Fibroblast of lung (primary cell): Measurements from ENCODE around the gene ZNF318. TPM values are rescaled to one million over a fixed set of nuclear protein-coding genes. Genes with fewer than 3 reads are reported as not detected.

Experiments used
- DNase-seq, 2 donors: peaks; one replicate each; pipeline versions ENCODE4 v3.0.0 to v3.0.0-alpha.2; 2010; ENCODE audit warnings: low read depth in 2 of 2
- H2AFZ ChIP-seq: 2 replicates; pipeline ENCODE4 v1.5.1; 2012; ENCODE audit warnings: low read length, control low read depth, inconsistent platforms
- H3K27ac ChIP-seq: 2 replicates; pipeline ENCODE4 v1.5.1; 2011; ENCODE audit warnings: low read length, control low read depth; ENCODE audit not compliant: insufficient read depth
- H3K27me3 ChIP-seq: 2 replicates; pipeline ENCODE4 v1.5.1; 2011; ENCODE audit warnings: mild to moderate bottlenecking, low read length; ENCODE audit not compliant: control insufficient read depth, insufficient read depth
- H3K36me3 ChIP-seq: 2 replicates; pipeline ENCODE4 v1.5.1; 2011; ENCODE audit warnings: low read length; ENCODE audit not compliant: control insufficient read depth, insufficient read depth
- H3K4me1 ChIP-seq: 2 replicates; pipeline ENCODE4 v1.5.1; 2011; ENCODE audit warnings: low read length; ENCODE audit not compliant: control insufficient read depth, insufficient read depth; ENCODE audit errors: extremely low read depth
- H3K4me2 ChIP-seq: 2 replicates; pipeline ENCODE4 v1.5.1; 2011; ENCODE audit warnings: low read length, control low read depth; ENCODE audit not compliant: insufficient read depth; ENCODE audit errors: extremely low read depth
- H3K4me3 ChIP-seq, 4 experiments: fragments of 200-600 bp in 1 of 4; sonication (generic) in 1 of 4; replicated peaks in 1 of 4; 2 replicates each; pipeline ENCODE4 v1.5.1; 2011 to 2016; ENCODE audit warnings: low read length in 4 of 4, low read depth in 3 of 4, mild to moderate bottlenecking in 3 of 4, control low read depth in 2 of 4, inconsistent platforms in 1 of 4, mixed read lengths in 1 of 4; ENCODE audit not compliant: insufficient read depth in 1 of 4; ENCODE audit errors: control extremely low read depth in 1 of 4
- H3K79me2 ChIP-seq: 2 replicates; pipeline ENCODE4 v1.5.1; 2012; ENCODE audit warnings: mild to moderate bottlenecking, low read length, inconsistent platforms; ENCODE audit not compliant: control insufficient read depth, insufficient read depth
- H3K9ac ChIP-seq: 2 replicates; pipeline ENCODE4 v1.5.1; 2011; ENCODE audit warnings: mild to moderate bottlenecking, low read length, control low read depth; ENCODE audit not compliant: insufficient read depth
- H3K9me3 ChIP-seq: 2 replicates; pipeline ENCODE4 v1.5.1; 2012; ENCODE audit warnings: low read depth, low read length; ENCODE audit not compliant: control insufficient read depth, insufficient read depth
- H4K20me1 ChIP-seq: 2 replicates; pipeline ENCODE4 v1.5.1; 2011; ENCODE audit warnings: low read length; ENCODE audit not compliant: control insufficient read depth, insufficient read depth; ENCODE audit errors: extremely low read depth
- EZH2 ChIP-seq: IDR thresholded peaks from 2 replicates; pipeline ENCODE4 v1.5.1; 2012; ENCODE audit warnings: low read length, control low read depth, mild to moderate bottlenecking; ENCODE audit errors: missing control alignments
- polyA plus RNA-seq, 2 donors: library from polyadenylated mRNA; depleted of rRNA in 1 of 2; stranded (reverse) in 1 of 2; unstranded in 1 of 2; fragments of >200 nt; gene quantifications; 2 replicates each; pipeline ENCODE4 v1.2.1, GENCODE V29; 2011 to 2012; ENCODE audit warnings: missing spikeins in 1 of 2
- total RNA-seq: library from RNA; depleted of rRNA; stranded (reverse); fragments of >200 nt; gene quantifications from 2 replicates; pipeline ENCODE4 v1.2.1, GENCODE V29; 2014
- TF ChIP-seq, protein P1 (sequence below), 2 donors: IDR thresholded peaks in 1 of 2; conservative IDR thresholded peaks in 1 of 2; 1 replicate in 1 of 2; 2 replicates in 1 of 2; pipeline ENCODE4 v1.5.1; 2011 to 2012; ENCODE audit warnings: low read length in 2 of 2, control low read depth in 1 of 2, inconsistent platforms in 1 of 2, low read depth in 1 of 2, mild to moderate bottlenecking in 1 of 2

ZNF318 gene
- total and polyA plus RNA-seq, 2 donors (not counting 1 experiment from before 2014, with no cell fraction given), result 6.1 to 8.6 TPM

DNA sequence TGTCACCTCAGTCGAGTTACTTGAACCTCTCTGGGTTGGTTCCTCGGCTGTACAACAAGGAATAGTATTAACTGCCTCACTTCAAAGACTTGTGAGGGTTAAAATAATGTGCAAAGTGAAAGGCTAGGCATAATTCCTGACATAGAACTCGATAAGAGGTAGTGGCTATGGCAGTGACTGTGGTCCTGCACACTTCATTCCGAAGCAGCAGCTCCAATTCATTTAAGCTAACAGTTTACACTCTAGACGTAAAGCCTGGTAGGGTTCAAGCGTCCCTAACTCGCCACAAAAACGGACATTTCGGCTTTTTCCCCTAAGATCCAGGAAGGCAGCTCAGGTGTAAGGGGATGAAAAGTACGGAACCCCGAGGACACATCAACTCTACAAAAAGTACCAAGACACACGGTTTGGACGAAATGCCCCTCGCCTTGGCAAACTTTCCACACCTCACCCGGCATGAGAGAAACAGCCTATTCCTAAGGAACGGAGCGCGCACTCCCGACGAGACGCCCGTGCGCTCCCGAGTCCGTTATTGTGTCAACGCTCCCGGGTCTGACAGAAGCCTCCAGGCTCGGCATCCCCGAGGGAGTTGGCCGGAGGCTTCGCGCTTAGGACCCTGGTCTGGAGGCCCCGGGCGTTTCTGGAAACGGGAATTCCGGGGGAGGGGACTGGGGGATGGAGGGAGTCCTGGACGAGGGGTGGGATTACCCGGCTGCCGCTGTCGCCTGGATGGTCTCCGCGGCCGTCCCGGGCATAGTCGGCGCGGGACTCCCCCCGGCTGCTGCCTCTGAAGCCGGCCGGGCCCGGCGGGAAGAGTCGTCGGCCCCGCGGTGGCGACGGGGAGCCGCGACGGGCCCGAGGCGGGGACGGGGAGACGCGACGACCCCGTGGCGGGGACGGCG lies 937 bp downstream of the ZNF318 start:
- peak; percentile 37 to 40 for DNase-seq

GRCh38 chr6:43367245-43367984 lies 2.0 kb downstream of the ZNF318 start:
- Histone ChIP-seq H3K9ac (no peak overlapping the region), H2AFZ (no peak overlapping the region), H3K4me2 (peak overlapping the region; percentile 40), H3K79me2 (peaks cover 11% of the 10 kb centered on the region), H3K27ac (no peak overlapping the region), H3K4me3 (peak overlapping the region in 2 of 4 experiments; percentile 69 to 81), H3K36me3 (no peaks in the 10 kb centered on the region), H3K9me3 (no peaks in the 10 kb centered on the region), H4K20me1 (no peaks in the 10 kb centered on the region), H3K4me1 (peaks cover 4% of the 10 kb centered on the region), H3K27me3 (no peaks in the 10 kb centered on the region)
- no peak for TF ChIP-seq EZH2
- TF ChIP-seq, protein P1, sequence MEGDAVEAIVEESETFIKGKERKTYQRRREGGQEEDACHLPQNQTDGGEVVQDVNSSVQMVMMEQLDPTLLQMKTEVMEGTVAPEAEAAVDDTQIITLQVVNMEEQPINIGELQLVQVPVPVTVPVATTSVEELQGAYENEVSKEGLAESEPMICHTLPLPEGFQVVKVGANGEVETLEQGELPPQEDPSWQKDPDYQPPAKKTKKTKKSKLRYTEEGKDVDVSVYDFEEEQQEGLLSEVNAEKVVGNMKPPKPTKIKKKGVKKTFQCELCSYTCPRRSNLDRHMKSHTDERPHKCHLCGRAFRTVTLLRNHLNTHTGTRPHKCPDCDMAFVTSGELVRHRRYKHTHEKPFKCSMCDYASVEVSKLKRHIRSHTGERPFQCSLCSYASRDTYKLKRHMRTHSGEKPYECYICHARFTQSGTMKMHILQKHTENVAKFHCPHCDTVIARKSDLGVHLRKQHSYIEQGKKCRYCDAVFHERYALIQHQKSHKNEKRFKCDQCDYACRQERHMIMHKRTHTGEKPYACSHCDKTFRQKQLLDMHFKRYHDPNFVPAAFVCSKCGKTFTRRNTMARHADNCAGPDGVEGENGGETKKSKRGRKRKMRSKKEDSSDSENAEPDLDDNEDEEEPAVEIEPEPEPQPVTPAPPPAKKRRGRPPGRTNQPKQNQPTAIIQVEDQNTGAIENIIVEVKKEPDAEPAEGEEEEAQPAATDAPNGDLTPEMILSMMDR (conservative IDR thresholded peaks at IDR 0.05 in 1 of 2, IDR thresholded peaks at IDR 0.05 in 1 of 2; ENCODE audit: low read depth in 1 of 2, low read length in 2 of 2), result no peak
- no peak for DNase-seq

More for the DNA sequence above, 937 bp downstream of the ZNF318 start:
- Histone ChIP-seq H3K9me3 (no peaks in the 10 kb centered on the region), H3K27me3 (no peaks in the 10 kb centered on the region), H2AFZ (peak overlapping the region; percentile 82), H3K27ac (peak overlapping the region; percentile 43), H3K79me2 (peaks cover 11% of the 10 kb centered on the region), H4K20me1 (no peaks in the 10 kb centered on the region), H3K4me3 (peak overlapping the region; percentile 69 to 86 (median 84)), H3K4me2 (peak overlapping the region; percentile 91), H3K9ac (peak overlapping the region; percentile 67), H3K4me1 (peaks cover 4% of the 10 kb centered on the region), H3K36me3 (no peaks in the 10 kb centered on the region)
- TF ChIP-seq, protein P1 (conservative IDR thresholded peaks at IDR 0.05 in 1 of 2, IDR thresholded peaks at IDR 0.05 in 1 of 2; ENCODE audit: low read depth in 1 of 2, low read length in 2 of 2), result no peak
- no peak for TF ChIP-seq EZH2

- H3K79me2 ChIP-seq, result no peaks in the 10 kb centered on the region
- no peak overlapping the region for H3K4me3 ChIP-seq
- H3K9me3 ChIP-seq, result no peaks in the 10 kb centered on the region
- no peaks in the 10 kb centered on the region for H3K4me1 ChIP-seq
- H2AFZ ChIP-seq, result no peak overlapping the region
- no peak overlapping the region for H3K27ac ChIP-seq
- no peaks in the 10 kb centered on the region for H3K27me3 ChIP-seq
- no peak overlapping the region for H3K4me2 ChIP-seq
- no peak for DNase-seq
- H3K36me3 ChIP-seq, result peaks cover 3% of the 10 kb centered on the region
- H3K9ac ChIP-seq, result no peak overlapping the region
- no peaks in the 10 kb centered on the region for H4K20me1 ChIP-seq
- TF ChIP-seq, protein P1 (conservative IDR thresholded peaks at IDR 0.05 in 1 of 2, IDR thresholded peaks at IDR 0.05 in 1 of 2; ENCODE audit: low read depth in 1 of 2, low read length in 2 of 2), result no peak
- TF ChIP-seq EZH2, result no peak
Measured at GRCh38 chr6:43361269-43361668, 8.2 kb downstream of the ZNF318 start.
